SU-DHL-6 (cell line): Measurements from ENCODE around the gene LITAFD.

Experiments used
- EZH2phosphoT487 ChIP-seq: fragments of 200-600 bp; sonication (generic), shearing (Covaris generic); conservative IDR thresholded peaks from 2 replicates; pipeline ENCODE4 v1.6.1; 2018; ENCODE audit warnings: mild to moderate bottlenecking, antibody characterized with exemption, low read length, moderate library complexity, mixed read lengths
- TF ChIP-seq, protein P1 (sequence below): fragments of 200-600 bp; sonication (generic); IDR thresholded peaks from one replicate; pipeline ENCODE4 v1.5.1; 2017; ENCODE audit warnings: antibody characterized with exemption, mild to moderate bottlenecking, low read length, moderate library complexity; ENCODE audit not compliant: insufficient read depth, poor library complexity, severe bottlenecking

DNA sequence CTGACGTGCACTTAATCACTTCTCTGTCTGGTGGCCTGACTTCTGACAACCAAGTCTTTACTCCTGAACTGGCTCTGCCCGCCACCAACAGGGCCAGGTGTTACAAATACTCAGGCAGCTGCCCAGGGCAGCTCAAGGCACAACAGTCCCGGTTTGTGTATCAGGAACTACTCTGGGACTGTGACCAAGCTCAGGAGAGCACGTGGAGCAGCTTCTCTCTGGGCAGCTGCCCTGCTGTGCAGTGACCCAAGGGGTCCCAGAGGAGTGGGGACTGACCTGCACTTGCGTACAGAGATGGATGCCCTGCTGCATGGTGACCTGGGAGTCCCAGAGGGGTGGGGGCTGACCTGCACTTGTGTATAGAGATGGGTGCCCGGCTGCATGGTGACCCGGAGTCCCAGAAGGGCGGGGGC is 21.9 kb downstream of the LITAFD start:
- TF ChIP-seq, protein P1, sequence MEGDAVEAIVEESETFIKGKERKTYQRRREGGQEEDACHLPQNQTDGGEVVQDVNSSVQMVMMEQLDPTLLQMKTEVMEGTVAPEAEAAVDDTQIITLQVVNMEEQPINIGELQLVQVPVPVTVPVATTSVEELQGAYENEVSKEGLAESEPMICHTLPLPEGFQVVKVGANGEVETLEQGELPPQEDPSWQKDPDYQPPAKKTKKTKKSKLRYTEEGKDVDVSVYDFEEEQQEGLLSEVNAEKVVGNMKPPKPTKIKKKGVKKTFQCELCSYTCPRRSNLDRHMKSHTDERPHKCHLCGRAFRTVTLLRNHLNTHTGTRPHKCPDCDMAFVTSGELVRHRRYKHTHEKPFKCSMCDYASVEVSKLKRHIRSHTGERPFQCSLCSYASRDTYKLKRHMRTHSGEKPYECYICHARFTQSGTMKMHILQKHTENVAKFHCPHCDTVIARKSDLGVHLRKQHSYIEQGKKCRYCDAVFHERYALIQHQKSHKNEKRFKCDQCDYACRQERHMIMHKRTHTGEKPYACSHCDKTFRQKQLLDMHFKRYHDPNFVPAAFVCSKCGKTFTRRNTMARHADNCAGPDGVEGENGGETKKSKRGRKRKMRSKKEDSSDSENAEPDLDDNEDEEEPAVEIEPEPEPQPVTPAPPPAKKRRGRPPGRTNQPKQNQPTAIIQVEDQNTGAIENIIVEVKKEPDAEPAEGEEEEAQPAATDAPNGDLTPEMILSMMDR, result no peak
- TF ChIP-seq EZH2phosphoT487, result no peak
